LNCAP (cell line): ENCODE measurements around the gene MYH11.

Experiments used
- TF ChIP-seq, protein P1 (sequence below): fragments of 450-650 bp; IDR thresholded peaks from 2 replicates; pipeline ENCODE4 v1.5.1; 2017; ENCODE audit warnings: mild to moderate bottlenecking

The MYH11 gene

DNA sequence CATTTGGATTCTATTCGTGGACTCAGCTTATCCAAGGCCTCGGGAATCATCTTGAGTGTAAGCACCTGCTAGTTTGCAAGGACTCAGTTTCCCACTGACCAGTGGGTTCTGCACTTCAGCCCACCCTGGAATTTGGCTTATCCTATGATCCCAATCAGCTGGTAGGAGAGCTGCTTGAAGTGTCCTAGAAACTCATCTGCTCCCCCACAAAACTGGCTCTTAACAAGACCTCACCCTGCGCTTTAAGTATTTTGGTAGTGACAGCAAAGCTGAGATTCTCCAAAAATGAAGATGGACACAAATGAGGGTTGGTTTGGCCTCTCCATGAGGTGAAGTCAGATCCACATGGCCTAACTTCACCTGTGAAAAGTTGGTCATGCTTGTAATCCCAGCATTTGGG is 149.5 kb downstream of the MYH11 start:
- TF ChIP-seq, protein P1, sequence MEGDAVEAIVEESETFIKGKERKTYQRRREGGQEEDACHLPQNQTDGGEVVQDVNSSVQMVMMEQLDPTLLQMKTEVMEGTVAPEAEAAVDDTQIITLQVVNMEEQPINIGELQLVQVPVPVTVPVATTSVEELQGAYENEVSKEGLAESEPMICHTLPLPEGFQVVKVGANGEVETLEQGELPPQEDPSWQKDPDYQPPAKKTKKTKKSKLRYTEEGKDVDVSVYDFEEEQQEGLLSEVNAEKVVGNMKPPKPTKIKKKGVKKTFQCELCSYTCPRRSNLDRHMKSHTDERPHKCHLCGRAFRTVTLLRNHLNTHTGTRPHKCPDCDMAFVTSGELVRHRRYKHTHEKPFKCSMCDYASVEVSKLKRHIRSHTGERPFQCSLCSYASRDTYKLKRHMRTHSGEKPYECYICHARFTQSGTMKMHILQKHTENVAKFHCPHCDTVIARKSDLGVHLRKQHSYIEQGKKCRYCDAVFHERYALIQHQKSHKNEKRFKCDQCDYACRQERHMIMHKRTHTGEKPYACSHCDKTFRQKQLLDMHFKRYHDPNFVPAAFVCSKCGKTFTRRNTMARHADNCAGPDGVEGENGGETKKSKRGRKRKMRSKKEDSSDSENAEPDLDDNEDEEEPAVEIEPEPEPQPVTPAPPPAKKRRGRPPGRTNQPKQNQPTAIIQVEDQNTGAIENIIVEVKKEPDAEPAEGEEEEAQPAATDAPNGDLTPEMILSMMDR: no peak

DNA sequence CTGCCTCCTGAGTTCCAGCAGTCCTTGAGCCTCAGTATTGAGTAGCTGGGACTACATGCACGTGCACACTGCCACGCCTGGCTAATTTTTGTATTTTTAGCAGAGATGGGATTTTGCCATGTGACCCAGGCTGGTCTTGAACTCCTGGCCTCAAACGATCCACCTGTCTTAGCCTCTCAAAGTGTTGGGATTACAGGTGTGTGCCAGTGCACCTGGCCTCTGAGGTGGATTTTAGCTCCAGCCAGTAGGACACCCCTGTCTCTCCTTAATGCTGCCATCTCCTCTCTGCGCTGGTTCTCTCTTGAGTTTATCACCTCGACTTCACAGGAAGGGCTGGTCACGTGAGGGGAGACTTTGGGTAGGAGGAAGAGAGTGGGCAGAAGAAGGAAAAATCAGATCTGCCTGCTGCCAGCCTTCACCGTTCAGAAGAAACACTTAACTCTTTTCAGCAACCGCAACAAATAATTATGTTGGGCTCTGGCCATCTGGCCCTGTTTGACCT is 151.7 kb downstream of the MYH11 start:
- TF ChIP-seq, protein P1: no peak

DNA sequence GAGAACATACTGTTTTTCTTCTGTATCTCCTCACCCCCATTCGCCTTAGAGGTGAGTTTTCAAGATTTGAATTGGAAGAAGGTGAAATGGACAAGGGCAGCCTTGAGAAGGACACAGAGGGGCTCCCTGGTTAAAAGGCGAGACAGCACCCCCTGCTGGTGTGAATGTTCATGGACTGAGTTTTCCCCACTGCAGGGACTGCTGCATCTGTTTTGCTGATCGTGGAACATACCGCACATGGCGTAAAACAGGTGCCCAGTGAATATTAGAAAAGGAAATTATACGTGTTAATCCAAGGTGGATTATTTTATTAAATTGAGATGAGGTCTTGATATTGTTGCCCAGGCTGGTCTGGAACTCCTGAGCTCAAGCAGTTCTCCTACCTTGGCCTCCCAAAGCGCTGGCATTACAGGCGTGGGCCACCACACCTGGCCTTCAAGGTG is 152.3 kb downstream of the MYH11 start:
- TF ChIP-seq, protein P1: peak; percentile 87

DNA sequence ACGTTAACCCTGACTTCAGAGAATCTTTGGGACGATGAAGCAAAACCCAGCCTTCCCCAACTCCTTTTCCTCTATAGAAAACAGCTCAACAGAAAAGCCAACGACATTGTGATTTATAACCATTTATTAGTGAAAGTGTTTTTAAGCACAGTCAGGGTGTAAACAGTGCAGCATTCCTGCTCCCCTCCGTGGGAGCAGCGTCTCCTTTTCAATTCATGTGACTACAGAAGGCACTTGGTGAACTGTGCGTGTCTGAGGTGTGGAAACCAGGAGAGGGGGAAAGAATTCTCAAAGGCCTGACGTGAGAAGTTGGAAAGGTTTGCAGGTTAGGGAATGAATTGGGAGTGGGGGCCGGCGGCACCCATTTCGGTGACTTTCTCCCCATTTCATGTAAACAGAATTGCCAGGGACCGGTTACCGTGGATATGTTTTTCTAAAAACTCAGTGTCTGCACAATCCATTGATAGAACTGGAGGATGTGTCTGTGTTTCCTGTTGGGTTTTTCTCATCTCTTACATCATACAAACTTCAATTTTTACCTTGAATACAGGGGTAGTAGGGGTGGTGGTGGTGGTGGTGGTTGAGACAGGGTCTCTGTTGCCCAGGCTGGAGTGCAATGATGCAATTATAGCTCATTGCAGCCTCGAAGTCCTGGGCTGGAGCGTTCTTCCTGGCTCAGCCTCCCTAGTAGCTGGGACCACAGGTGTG is 153.6 kb downstream of the MYH11 start:
- TF ChIP-seq, protein P1: no peak

DNA sequence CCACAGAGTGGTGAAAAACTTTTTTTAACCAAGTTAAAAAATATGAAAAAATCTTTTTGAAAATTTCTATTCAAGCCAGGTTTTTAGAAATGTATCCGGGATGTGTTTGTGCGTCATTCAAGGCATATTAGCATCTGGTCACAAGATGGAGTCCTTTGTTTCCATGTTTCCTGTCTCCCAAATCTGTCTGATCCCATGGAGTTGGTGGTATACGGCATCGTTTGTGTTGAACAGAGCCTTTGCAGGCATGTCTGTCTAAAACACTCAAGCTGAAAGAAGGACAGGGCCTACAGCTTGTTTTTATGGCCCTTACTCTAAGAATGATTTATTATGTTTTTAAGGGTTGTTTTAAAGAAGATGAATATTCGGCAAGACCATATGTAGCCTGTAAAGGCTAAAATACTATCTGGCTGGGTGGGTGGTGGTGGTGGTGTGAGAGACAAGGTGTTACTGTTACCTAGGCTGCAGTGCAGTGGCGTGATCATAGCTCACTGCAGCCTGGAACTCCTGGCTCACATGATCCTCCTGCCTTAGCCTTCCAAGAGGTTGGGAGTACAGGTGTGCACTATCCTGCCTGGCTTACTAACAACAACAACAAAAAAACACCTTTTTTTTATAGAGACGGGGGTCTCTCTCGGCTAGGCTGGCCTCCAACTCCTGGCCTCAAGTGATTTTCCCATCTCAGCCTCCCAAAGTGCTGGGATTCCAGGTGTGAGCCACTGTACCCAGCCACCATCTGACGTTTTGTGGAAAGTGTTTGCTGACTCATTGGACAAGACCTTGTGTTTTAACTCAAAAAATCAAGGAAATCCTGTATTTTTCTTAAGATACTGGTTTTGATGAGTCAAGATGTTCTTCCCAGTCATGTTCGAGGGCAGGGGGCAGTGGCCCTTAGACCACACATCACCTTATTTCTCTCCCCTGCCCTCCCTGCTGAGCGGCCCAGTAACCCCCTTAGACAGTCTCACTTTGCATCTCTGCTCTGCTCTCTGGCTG is 154.6 kb downstream of the MYH11 start:
- TF ChIP-seq, protein P1: no peak

DNA sequence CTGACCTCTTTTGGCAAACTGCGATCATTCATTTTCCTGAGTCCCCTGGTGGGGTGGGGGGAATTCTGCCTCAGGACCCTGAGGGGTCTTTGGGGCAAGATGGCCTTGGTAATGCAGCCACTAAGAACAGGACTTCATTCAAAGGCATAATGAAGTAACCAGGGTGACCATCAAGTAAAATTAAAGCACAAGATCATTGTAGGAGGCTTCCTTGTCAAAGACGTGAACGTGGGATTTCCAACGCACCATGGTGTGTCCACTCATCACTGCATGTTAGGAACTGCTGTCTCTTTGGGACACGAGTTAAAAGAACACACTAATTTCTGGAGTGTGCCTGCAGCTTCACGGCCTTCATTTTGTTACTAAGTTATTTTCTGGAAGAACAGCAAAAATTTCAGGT is 155.5 kb downstream of the MYH11 start:
- TF ChIP-seq, protein P1: no peak

DNA sequence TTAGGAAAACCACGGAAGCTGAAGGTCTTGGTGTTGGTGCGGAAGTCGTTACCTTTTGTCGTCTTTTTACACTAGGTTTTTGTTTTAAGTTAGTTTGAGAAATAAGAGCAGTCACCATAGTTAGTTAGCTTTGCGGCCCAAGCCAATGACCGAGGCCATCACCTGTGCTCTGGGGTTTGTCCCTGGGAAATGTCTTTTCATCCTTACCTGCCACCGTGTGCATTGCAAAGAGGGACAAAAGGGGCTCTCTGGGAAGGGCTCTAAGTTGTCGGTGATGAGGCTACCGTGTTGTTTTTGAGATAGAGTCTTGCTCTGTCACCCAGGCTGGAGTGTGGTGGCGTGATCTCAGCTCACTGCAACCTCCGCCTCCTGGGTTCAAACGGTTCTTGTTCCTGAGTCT is 157.0 kb downstream of the MYH11 start:
- TF ChIP-seq, protein P1: no peak
